Kidney epithelial cell (primary cell): ENCODE results near the gene MED13L. TPM values are rescaled to one million over a fixed set of nuclear protein-coding genes. Genes with fewer than 3 reads are reported as not detected.

Source experiments
- DNase-seq: peaks from one replicate; pipeline ENCODE4 v3.0.0-alpha.2; 2010; ENCODE audit warnings: low read depth
- H3K27me3 ChIP-seq: 2 replicates; pipeline ENCODE4 v1.6.0; 2011; ENCODE audit warnings: low read length; ENCODE audit not compliant: control insufficient read depth, insufficient read depth
- H3K36me3 ChIP-seq: 2 replicates; pipeline ENCODE4 v1.5.1; 2011; ENCODE audit warnings: low read length; ENCODE audit not compliant: control insufficient read depth, insufficient read depth
- H3K4me3 ChIP-seq: 2 replicates; pipeline ENCODE4 v1.5.1; 2011; ENCODE audit warnings: low read depth, mild to moderate bottlenecking, control low read depth, low read length
- total RNA-seq: library from RNA; depleted of rRNA; stranded (reverse); fragments of >200 nt; gene quantifications from 2 replicates; pipeline ENCODE4 v1.2.3, GENCODE V29; 2015
- TF ChIP-seq, protein P1 (sequence below): IDR thresholded peaks from 2 replicates; pipeline ENCODE4 v1.5.1; 2011; ENCODE audit warnings: mild to moderate bottlenecking, moderate library complexity, low read length, control low read depth, inconsistent platforms; ENCODE audit not compliant: insufficient read depth, poor library complexity, severe bottlenecking

MED13L gene
- 44.9 and 45.9 TPM in 2 replicates for total RNA-seq

DNA sequence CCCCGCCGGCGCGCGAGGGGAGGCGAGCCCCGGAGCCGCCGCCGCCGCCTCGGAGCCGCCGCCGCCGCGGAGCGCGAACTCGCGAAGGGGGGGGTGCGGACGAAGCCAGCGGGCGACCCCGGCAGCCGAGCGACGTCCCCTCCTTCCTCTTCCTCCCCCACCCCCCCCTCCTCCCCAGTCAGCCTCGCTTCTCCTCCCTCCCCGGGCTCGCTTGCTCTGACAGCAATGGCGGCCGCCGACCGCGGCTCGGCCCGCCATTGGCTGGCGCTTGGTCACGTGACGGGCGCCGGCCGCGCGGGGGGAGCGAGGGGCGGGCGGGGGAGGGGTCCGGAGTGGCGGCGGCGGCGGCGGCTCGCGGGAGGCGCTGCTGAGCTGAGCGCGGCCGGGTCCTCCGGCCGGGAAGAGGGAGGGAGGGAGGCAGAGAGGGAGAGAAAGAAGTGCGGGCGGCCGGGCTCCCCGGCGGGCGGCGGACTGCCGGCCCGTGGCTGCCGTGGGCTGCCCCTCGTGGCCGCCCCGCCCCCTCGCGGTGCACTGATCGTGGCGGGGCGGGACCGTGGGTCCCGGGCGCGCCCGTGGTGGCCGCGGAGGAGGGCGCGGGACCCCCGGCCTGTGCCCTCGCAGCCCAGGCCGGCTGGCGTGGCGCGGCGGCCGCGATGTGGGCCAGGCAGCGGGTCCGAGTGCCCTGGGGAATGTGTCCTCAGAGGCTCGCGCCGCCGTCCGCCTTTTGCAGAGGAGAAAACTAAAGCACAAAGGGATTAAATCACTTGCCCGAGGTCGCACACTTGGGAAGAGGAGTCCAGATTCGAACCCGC is at the start of gene MED13L:
Gene MED13L (minus strand): TSS at position 227 of the 812 bp plus-strand sequence. CDS start 562 bp downstream, outside the sequence.
- Histone ChIP-seq H3K4me3 (peak within 1 kb of the TSS; percentile 95), H3K36me3 (no peaks in the 10 kb centered on the region), H3K27me3 (no peaks in the 10 kb centered on the region)
- no peak for DNase-seq
- TF ChIP-seq, protein P1, sequence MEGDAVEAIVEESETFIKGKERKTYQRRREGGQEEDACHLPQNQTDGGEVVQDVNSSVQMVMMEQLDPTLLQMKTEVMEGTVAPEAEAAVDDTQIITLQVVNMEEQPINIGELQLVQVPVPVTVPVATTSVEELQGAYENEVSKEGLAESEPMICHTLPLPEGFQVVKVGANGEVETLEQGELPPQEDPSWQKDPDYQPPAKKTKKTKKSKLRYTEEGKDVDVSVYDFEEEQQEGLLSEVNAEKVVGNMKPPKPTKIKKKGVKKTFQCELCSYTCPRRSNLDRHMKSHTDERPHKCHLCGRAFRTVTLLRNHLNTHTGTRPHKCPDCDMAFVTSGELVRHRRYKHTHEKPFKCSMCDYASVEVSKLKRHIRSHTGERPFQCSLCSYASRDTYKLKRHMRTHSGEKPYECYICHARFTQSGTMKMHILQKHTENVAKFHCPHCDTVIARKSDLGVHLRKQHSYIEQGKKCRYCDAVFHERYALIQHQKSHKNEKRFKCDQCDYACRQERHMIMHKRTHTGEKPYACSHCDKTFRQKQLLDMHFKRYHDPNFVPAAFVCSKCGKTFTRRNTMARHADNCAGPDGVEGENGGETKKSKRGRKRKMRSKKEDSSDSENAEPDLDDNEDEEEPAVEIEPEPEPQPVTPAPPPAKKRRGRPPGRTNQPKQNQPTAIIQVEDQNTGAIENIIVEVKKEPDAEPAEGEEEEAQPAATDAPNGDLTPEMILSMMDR: no peak

DNA sequence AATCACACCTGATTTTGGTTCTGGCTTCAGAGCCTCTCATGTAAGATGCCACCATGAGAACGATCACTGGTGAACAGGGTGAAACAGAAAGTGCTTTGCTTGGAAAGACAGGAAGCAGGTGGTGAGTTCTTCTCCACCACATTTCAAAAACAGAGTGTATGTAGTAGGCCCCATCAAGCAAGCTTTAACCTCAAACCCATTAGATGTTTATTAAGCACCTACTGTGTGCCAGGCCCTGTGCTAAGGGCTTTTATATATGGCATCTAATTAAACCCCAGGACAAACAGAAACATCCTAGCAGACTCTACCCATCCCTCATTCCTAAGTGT is 47.8 kb upstream of the MED13L start:
- H3K27me3 ChIP-seq: no peaks in the 10 kb centered on the region
- H3K4me3 ChIP-seq: no peak overlapping the region
- H3K36me3 ChIP-seq: no peaks in the 10 kb centered on the region
- DNase-seq: no peak
- TF ChIP-seq, protein P1: no peak

DNA sequence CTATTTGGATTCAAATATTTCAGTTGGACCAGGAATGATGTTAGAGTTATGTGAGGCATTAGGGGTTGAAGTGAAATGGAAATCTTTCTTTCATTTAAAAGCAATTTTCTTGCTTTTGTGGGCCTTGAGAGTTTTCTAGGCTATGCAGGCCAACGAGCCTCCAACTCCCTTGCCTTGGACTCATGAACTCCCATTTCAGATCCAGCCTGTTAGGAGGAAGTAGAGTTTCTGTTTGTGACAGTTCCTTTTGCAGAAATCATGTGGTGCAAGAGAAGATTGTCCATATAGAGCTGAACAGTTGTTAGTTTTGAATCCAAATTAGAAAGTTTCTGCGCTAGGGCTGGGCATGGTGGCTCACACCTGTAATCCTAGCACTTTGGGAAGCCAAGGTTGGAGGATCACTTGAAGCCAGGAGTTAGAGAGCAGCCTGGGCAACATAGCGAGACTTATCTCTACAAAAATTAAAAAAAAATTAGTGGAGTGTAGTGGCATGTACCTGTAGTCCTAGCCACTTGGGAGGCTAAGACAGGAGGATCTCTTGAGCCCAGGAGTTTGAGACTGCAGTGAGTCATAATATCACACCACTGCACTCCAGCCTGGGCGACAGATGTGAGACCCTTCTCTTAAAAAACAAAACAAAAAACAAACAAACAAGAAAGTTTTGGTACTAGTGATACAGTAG is 47.3 kb upstream of the MED13L start:
- Histone ChIP-seq H3K36me3 (no peaks in the 10 kb centered on the region), H3K27me3 (no peaks in the 10 kb centered on the region), H3K4me3 (no peak overlapping the region)
- TF ChIP-seq, protein P1: no peak
- no peak for DNase-seq

DNA sequence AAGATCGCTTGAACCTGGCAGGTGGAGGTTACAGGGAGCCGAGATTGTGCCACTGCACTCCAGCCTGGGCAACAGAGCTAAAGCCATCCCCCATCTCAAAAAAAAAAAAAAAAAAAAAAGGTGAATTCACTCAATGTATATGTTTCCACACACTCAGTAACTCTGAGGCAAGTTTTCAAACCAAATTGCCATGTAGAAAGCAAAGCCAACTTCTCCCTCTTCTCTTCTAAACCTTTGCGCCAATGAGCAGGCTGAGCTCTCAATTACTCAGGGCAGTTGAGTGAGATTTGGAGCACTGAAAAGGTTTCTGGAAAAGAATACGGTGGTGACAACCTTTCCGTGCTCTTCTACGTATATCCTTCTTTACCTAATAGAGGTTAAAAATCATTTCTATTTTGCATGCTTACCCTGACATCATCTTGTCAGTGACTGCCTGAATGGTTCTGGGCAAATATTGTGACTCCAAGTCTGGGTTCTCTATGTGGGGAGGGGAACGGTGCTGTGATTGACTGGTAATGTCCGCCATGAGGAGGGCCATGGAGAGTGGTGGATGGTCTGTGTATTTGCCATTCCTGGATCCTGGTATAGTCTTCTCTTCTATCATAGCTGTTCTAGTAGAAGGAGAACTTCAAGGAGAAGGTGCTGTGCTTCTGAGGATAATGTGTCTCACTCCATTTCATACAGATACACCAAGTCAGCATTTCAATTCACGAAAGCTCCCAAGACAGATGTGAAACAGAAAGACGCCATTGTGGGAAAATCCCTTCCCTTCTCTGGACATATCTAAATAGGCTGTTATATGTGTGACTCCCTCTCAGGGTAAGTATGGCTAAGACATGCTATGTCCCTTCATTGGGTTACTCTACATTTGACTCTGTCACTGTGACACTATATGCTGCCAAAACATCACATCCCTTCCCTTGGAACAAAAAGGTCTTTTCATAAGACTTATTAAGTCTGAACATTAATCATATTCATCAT is 46.2 kb upstream of the MED13L start:
- H3K27me3 ChIP-seq: no peaks in the 10 kb centered on the region
- TF ChIP-seq, protein P1: no peak
- H3K36me3 ChIP-seq: no peaks in the 10 kb centered on the region
- no peak overlapping the region for H3K4me3 ChIP-seq
- no peak for DNase-seq

DNA sequence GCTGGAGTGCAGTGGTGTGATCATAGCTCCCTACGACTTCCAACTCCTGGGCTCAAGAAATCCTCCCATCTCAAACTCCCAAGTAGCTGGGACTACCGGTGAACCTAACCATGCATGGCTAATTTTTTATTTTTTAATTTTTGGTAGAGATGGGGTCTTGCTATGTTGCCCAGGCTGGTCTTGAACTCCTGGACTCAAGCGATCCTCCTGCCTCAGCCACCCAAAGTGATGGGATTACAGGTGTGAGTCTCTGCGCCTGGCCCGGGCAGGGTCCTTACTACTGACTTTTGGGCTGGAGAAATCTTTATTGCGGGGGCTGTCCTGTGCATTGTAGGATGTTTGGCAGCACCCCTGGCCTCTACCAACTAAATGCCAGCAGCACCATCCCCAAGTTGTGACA is 44.4 kb upstream of the MED13L start:
- H3K36me3 ChIP-seq: no peaks in the 10 kb centered on the region
- H3K27me3 ChIP-seq: no peaks in the 10 kb centered on the region
- no peak overlapping the region for H3K4me3 ChIP-seq
- DNase-seq: no peak
- TF ChIP-seq, protein P1: no peak
